OCI-LY7 (cell line): ENCODE measurements around the gene BPIFB6.

Experiments
- EZH2phosphoT487 ChIP-seq: fragments of 200-600 bp; sonication (generic); IDR thresholded peaks from 2 replicates; pipeline ENCODE4 v1.6.1; 2018; ENCODE audit warnings: low read depth, borderline replicate concordance, mild to moderate bottlenecking, mixed run types, antibody characterized with exemption, low read length, moderate library complexity, mixed read lengths
- TF ChIP-seq, protein P1 (sequence below): fragments of 200-600 bp; sonication (generic); conservative IDR thresholded peaks from 2 replicates; pipeline ENCODE4 v1.5.1; 2014; ENCODE audit warnings: mild to moderate bottlenecking, antibody characterized with exemption, low read length, moderate library complexity, mixed read lengths

- TF ChIP-seq, protein P1, sequence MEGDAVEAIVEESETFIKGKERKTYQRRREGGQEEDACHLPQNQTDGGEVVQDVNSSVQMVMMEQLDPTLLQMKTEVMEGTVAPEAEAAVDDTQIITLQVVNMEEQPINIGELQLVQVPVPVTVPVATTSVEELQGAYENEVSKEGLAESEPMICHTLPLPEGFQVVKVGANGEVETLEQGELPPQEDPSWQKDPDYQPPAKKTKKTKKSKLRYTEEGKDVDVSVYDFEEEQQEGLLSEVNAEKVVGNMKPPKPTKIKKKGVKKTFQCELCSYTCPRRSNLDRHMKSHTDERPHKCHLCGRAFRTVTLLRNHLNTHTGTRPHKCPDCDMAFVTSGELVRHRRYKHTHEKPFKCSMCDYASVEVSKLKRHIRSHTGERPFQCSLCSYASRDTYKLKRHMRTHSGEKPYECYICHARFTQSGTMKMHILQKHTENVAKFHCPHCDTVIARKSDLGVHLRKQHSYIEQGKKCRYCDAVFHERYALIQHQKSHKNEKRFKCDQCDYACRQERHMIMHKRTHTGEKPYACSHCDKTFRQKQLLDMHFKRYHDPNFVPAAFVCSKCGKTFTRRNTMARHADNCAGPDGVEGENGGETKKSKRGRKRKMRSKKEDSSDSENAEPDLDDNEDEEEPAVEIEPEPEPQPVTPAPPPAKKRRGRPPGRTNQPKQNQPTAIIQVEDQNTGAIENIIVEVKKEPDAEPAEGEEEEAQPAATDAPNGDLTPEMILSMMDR = no peak
- TF ChIP-seq EZH2phosphoT487 = no peak
These were observed 2.7 kb downstream of the BPIFB6 start for GRCh38 chr20:33034115-33034514.
